Cardiac fibroblast (primary cell): ENCODE measurements around the gene HRH4.

Experiments used
- DNase-seq, 2 donors: peaks; one replicate each; pipeline versions ENCODE4 v3.0.0 to v3.0.0-alpha.2; 2010; ENCODE audit warnings: low read depth in 2 of 2
- H3K4me3 ChIP-seq, 2 donors: replicated peaks in 1 of 2; 1 replicate in 1 of 2; 2 replicates in 1 of 2; pipeline ENCODE4 v1.5.1; 2011; ENCODE audit warnings: low read depth in 2 of 2, low read length in 2 of 2, mild to moderate bottlenecking in 2 of 2, moderate library complexity in 1 of 2
- CTCF ChIP-seq: IDR thresholded peaks from one replicate; pipeline ENCODE4 v1.5.1; 2011; ENCODE audit warnings: low read depth, mild to moderate bottlenecking, low read length, inconsistent platforms

Gene HRH4

GRCh38 chr18:24446453-24446852 lies 14.0 kb upstream of the HRH4 start:
- DNase-seq: no peak
- no peak overlapping the region for H3K4me3 ChIP-seq
- no peak for TF ChIP-seq CTCF

- TF ChIP-seq CTCF: no peak
These were observed 13.4 kb upstream of the HRH4 start for GRCh38 chr18:24446953-24447538.

GRCh38 chr18:24447961-24448360 lies 12.5 kb upstream of the HRH4 start:
- H3K4me3 ChIP-seq: no peak overlapping the region
- no peak for DNase-seq
- no peak for TF ChIP-seq CTCF

More at GRCh38 chr18:24446953-24447538, 13.4 kb upstream of the HRH4 start:
- peak; percentile 4 to 5 for DNase-seq
- H3K4me3 ChIP-seq: no peak overlapping the region

GRCh38 chr18:24456549-24456948 lies 3.9 kb upstream of the HRH4 start:
- DNase-seq: no peak
- TF ChIP-seq CTCF: no peak

GRCh38 chr18:24459772-24460171 lies 665 bp upstream of the HRH4 start:
- no peak overlapping the region for H3K4me3 ChIP-seq
- no peak for DNase-seq
- TF ChIP-seq CTCF: no peak

More at GRCh38 chr18:24456549-24456948, 3.9 kb upstream of the HRH4 start:
- H3K4me3 ChIP-seq: no peak overlapping the region

GRCh38 chr18:24461996-24462395 lies 1.6 kb downstream of the HRH4 start:
- DNase-seq: no peak

More at GRCh38 chr18:24461996-24462395, 1.6 kb downstream of the HRH4 start:
- H3K4me3 ChIP-seq: no peak overlapping the region
- TF ChIP-seq CTCF: no peak
